Measurements from ENCODE around the gene SENP2.

SENP2 gene

DNA sequence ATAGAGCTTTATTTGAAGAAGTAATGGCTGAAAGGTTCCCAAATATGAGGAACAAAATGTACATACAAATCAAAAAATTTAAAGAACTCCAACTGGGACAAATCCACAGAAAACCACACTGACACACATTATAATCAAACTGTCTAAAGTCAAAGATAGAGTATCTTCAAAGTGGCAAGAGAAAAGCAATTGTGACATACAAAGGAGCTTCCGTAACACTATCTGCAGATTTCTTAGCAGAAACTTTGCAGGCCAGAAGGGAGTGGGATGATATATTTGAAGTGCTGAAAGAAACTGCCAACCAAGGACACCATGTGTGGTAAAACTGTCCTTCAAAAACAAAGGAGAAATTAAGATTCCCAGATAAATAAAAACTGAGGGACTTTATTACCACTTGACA is 91.9 kb downstream of the SENP2 start:
- CTCF ChIA-PET: interaction anchor here (0.6 to 1.9 kb wide), 5 partner anchors 18 to 144 kb away, joined by 3 to 16 read pairs (median 4); no protein-coding TSS in a partner anchor
- POLR2A ChIA-PET (ENCODE audit: low non-redundant PET): no interaction called here
- no peak for DNase-seq (ENCODE audit: low spot score)
- no peak overlapping the region for H3K27ac ChIP-seq
- no peak for TF ChIP-seq CTCF (conservative IDR thresholded peaks at IDR 0.05; ENCODE audit: low read depth)

DNA sequence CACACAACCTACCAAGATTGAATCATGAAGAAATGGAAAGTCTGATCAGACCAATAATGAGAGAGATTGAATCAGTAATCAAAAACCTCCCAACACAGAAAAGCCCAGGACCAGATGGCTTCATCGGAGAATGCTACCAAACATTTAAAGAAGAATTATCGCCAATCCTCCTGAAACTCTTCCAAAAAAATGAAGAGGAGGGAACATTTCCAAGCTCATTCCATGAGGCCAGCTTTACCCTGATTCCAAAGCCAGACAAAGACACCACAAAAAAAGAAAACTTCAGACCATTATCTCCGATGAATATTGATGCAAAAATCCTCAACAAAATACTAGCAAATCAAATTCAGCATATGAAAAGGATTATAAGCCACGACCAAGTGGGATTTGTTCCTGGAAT is 94.1 kb downstream of the SENP2 start:
- ChIA-PET CTCF (no interaction called here), POLR2A (ENCODE audit: low non-redundant PET) (no interaction called here)
- H3K27ac ChIP-seq: no peak overlapping the region
- DNase-seq (ENCODE audit: low spot score): no peak
- TF ChIP-seq CTCF (conservative IDR thresholded peaks at IDR 0.05; ENCODE audit: low read depth): no peak
